HEK293 (cell line): ENCODE results near the gene TBC1D22A.

Experiments
- CTCF ChIP-seq: fragments of 450-650 bp; formaldehyde crosslinking; IDR thresholded peaks from 2 replicates; pipeline ENCODE4 v1.5.1; 2016; ENCODE audit warnings: missing biosample characterization, missing genetic modification characterization
- GLIS1 ChIP-seq: fragments of 450-650 bp; formaldehyde crosslinking; IDR thresholded peaks from 2 replicates; pipeline ENCODE4 v1.5.1; 2016; ENCODE audit warnings: missing biosample characterization, missing genetic modification characterization
- ZNF121 ChIP-seq: fragments of 450-650 bp; formaldehyde crosslinking; IDR thresholded peaks from 2 replicates; pipeline ENCODE4 v1.5.1; 2016; ENCODE audit warnings: missing biosample characterization, missing genetic modification characterization
- ZNF221 ChIP-seq: fragments of 450-650 bp; formaldehyde crosslinking; IDR thresholded peaks from 2 replicates; pipeline ENCODE4 v1.5.1; 2017; ENCODE audit warnings: missing biosample characterization, missing genetic modification characterization, borderline replicate concordance
- ZNF280C ChIP-seq: fragments of 450-650 bp; formaldehyde crosslinking; IDR thresholded peaks from 2 replicates; pipeline ENCODE4 v1.5.1; 2016; ENCODE audit warnings: missing biosample characterization, missing genetic modification characterization
- ZNF335 ChIP-seq: fragments of 450-650 bp; formaldehyde crosslinking; conservative IDR thresholded peaks from 2 replicates; pipeline ENCODE4 v1.5.1; 2016; ENCODE audit warnings: missing biosample characterization, missing genetic modification characterization

- no peak for TF ChIP-seq GLIS1
- TF ChIP-seq ZNF121 (tag by site-specific recombination): no peak
- TF ChIP-seq CTCF: no peak
- TF ChIP-seq ZNF221 (tag by site-specific recombination): no peak
- no peak for TF ChIP-seq ZNF280C (tag by site-specific recombination)
- no peak for TF ChIP-seq ZNF335 (tag by site-specific recombination)
Observed at GRCh38 chr22:46905415-46905814, 143.0 kb downstream of the TBC1D22A start.
